HG02678 (cell line): ENCODE data around the gene DNHD1.

Experiments used
- ATAC-seq: cut with Tn5 transposase; IDR thresholded peaks from one replicate; pipeline ENCODE4 v1.9.1; 2021; ENCODE audit warnings: mild to moderate bottlenecking, moderate library complexity; ENCODE audit not compliant: unreplicated experiment

The DNHD1 gene

GRCh38 chr11:6587360-6587953, 90.4 kb downstream of the DNHD1 start:
- no peak for ATAC-seq

- no peak for ATAC-seq
Observed at GRCh38 chr11:6588018-6588417, 90.9 kb downstream of the DNHD1 start.

GRCh38 chr11:6594142-6594768, 97.2 kb downstream of the DNHD1 start:
- no peak for ATAC-seq

GRCh38 chr11:6596239-6596877, 99.3 kb downstream of the DNHD1 start:
- ATAC-seq: no peak

GRCh38 chr11:6598555-6598954, 101.5 kb downstream of the DNHD1 start:
- no peak for ATAC-seq

- ATAC-seq: no peak
Observed at GRCh38 chr11:6599449-6599848, 102.4 kb downstream of the DNHD1 start.

GRCh38 chr11:6599881-6600390, 102.9 kb downstream of the DNHD1 start:
- no peak for ATAC-seq

GRCh38 chr11:6601041-6601461, 104.0 kb downstream of the DNHD1 start:
- ATAC-seq: no peak

- ATAC-seq: no peak
Observed at GRCh38 chr11:6602096-6602940, 105.2 kb downstream of the DNHD1 start.

GRCh38 chr11:6603287-6604080, 106.4 kb downstream of the DNHD1 start, which contains the start of the genes ILK and RRP8:
Gene ILK (plus strand): TSS chr11:6603774. CDS start chr11:6604272, 498 bp downstream.
Gene RRP8 (minus strand): TSS chr11:6603616. CDS start chr11:6603502, 114 bp downstream.
- peak; percentile 82 for ATAC-seq

- peak; percentile 34 for ATAC-seq
Observed at GRCh38 chr11:6604081-6604626, 107.1 kb downstream of the DNHD1 start.

- ATAC-seq: no peak
Observed at GRCh38 chr11:6604790-6605189, 107.7 kb downstream of the DNHD1 start.

GRCh38 chr11:6606471-6607189, 109.5 kb downstream of the DNHD1 start:
- ATAC-seq: peak; percentile 47

GRCh38 chr11:6607190-6607795, 110.2 kb downstream of the DNHD1 start:
- no peak for ATAC-seq

GRCh38 chr11:6608011-6608410, 110.9 kb downstream of the DNHD1 start:
- ATAC-seq: no peak

- ATAC-seq: no peak
Observed at GRCh38 chr11:6608726-6609501, 111.8 kb downstream of the DNHD1 start.

- no peak for ATAC-seq
Observed at GRCh38 chr11:6609502-6610015, 112.5 kb downstream of the DNHD1 start.

GRCh38 chr11:6610591-6610990, 113.5 kb downstream of the DNHD1 start:
- ATAC-seq: no peak
